HG03439 (cell line): ENCODE data around the gene INA.

Experiments
- ATAC-seq: cut with Tn5 transposase; IDR thresholded peaks from one replicate; pipeline ENCODE4 v1.9.1; 2021; ENCODE audit warnings: mild to moderate bottlenecking, moderate library complexity; ENCODE audit not compliant: unreplicated experiment

Gene INA

GRCh38 chr10:103273041-103273441 is 3.9 kb upstream of the INA start:
- ATAC-seq, result no peak

- no peak for ATAC-seq
Measured at GRCh38 chr10:103276251-103276895, 565 bp upstream of the INA start.

- ATAC-seq, result no peak
Measured at GRCh38 chr10:103277713-103278536, 987 bp downstream of the INA start.

DNA sequence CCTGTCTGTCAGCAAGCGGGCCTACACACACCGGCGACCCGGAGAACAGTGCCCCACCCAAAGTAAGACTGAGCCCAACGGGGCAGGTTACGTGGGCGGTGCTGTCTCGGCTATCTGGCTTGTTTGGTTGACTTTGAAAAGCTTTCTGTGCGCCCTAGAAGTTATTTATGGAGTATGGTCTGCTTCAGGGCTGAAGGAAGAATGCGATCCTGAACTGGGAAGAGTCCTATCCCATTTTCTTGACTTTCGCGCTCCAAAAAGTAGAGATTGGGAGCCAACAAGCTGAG is 1.5 kb downstream of the INA start:
- no peak for ATAC-seq

DNA sequence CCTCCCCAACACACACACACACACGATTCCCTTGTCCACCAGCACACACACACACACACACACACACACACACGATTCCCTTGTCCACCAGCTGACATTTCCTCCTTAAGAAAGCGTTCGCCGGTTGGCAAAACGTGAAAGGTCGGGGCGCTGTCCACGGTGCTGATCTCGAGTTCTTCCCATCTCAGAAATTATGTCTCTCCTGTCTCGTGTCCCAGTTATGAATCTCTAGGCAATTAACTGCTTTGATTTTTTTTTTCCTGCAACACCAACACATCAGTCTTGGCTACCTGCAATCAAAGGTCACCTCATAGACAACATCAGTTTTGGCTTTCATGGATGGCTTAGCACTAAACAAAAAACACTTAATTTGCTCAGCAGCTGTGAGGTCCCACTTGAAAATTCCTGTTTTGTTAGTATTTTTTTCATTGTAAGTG is 1.9 kb downstream of the INA start:
- no peak for ATAC-seq

DNA sequence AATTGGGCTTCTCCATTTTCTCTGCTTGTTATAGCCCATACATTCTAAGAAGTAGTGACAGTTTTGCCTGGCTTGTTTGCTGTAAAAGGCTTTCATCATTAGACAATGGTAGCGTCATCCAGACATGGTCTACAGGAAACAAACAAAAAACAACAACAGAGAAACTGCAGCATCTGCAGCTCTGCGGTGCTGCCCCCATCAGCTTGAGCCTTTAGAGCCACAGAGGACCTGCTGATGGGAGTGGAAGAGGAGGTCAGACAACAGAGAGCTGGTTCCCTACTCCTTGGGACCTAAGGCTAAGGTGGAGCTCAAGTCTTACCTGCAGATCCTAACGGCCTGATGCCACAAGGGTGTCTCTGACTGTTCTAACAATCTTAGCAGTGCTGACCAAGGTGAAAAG is 3.1 kb downstream of the INA start:
- ATAC-seq, result no peak

- ATAC-seq, result no peak
Measured at GRCh38 chr10:103280506-103280905, 3.6 kb downstream of the INA start.

GRCh38 chr10:103281753-103282152 is 4.8 kb downstream of the INA start:
- ATAC-seq, result no peak

DNA sequence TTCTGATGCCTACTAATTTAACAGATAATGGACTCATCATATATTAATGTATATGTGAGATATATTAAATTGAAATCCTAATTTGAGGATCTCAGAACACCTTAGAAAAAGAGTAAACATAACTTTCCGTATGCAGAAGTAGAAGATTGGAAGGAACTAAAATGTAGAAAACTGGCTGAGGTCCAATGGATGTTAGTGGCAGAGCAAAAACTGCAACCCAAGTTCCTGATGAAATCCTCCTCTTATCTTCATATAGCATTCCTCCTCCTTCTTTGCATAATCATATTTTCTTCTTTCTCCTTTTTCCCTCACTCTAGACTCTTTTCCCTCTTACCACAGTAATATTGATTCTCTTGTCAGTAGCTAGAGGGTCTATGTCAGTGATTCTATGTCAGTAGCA is 6.0 kb downstream of the INA start:
- no peak for ATAC-seq

GRCh38 chr10:103284170-103284569 is 7.2 kb downstream of the INA start:
- no peak for ATAC-seq

DNA sequence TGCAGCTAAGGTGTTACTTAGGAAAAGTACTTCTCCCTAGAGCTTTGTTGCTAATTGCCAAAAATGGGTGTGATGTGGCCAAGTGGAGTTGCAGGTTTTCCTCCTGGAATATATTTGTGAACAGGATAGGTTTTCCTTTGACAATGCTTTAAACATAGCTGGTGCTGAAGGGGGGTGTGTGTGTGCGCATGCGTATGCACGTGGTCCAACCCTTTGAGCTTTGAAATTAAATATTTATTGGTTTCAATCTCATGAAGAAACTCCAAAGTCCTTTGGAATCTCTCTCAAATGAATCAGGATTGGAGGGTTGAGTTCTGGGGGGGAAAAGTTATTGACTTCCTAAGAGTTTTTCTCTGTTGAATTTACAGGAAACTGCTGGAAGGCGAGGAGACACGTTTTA is 11.1 kb downstream of the INA start:
- no peak for ATAC-seq

DNA sequence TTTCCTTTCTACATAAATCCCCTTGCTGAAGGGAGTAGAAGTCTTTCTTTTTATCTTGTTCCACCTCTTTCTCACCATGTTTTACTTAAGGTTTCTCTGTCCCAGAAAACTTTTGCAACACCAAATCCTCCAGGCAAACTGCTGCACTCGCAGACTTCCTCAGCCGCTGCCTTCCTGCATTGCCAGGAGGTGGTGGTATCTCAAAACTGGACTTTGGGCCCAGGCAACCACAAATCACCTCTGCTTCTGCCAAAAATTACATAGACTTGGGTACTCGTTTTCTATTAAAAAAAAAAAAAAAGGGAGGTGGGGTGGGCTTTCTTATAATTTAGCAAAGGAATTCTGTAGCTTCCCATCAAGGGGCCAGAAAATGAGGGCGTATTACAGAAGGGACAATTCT is 14.7 kb downstream of the INA start:
- ATAC-seq, result no peak

- ATAC-seq, result no peak
Measured at GRCh38 chr10:103295374-103296015, 18.6 kb downstream of the INA start.

DNA sequence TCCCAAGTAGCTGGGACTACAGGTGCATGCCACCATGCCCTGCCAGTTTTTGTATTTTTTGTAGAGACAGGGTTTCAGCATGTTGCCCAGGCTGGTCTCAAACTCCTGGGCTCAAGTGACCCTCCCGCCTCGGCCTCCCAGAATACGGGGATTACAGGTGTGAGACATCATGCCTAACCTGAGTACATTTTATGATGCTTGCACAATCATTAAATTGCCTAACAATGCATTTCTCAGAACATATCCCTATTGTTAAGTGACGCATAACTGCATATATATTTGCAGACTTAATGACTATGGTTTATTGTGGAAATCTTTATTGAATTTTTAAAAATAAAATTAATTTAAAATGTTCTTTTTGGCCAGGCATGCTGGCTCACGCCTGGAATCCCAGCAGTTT is 30.7 kb downstream of the INA start:
- ATAC-seq, result no peak

DNA sequence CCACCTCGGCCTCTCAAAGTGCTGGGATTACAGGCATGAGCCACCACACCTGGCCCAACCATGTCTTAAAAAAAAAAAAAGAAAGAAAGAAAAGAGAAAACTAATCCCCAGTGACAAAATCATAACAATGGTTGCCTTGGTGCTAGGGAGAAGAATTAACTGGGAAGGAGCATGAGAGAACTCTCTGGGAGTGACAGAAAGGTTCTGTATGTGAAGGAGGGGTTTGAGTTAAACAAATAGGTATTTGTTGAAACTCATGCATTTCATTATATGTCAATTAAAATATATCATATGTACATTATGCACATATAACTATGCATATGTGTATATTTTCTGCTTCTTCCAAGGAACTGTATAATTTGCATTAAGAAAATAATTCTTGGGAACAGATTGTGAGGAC is 33.3 kb downstream of the INA start:
- no peak for ATAC-seq

GRCh38 chr10:103316087-103316486 is 39.1 kb downstream of the INA start:
- ATAC-seq, result no peak

DNA sequence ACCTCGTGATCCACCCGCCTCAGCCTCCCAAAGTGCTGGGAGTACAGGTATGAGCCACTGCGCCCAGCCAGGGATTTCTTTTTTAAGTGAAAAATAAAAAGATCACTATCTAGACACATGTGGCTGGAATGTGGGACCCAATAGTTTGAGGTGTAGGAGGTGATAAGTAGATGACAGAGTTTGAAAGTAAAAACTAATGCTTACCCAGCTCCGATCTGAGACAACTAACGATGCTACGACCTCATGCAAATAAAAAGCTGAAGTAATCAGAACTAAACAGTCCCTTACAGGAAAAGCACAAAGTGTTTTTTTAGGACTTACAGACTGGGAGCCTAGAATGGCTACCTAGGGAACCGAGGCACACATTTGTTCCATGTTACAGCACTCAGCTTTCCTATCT is 51.0 kb downstream of the INA start:
- ATAC-seq, result no peak

DNA sequence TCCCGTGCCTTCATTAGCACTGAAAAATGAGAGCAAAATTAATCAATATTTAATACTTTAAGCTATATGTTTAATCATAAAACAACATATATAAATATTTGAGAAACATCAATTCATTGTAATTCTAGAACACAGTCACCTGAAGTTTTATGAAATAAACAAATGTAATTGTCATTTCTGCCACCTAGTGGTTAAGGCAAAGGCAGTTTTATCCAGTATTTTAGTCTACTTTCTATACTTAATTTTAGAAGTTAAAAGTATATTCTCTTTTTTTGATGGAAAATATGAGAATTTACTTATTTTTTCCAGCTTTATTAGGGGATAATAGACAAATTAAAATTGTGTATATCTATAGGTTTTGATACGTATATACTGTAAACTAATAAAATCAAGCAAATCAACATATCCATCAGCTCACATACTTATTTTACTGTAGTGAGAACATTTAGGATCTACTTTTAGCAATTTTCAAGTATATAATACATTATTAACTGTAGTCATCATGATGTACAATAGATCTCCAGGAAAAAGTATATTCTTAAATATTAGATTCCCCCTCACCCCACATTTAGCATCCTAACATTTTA is 57.1 kb downstream of the INA start:
- ATAC-seq, result no peak

- ATAC-seq, result no peak
Measured at GRCh38 chr10:103334567-103334966, 57.6 kb downstream of the INA start.

- ATAC-seq, result no peak
Measured at GRCh38 chr10:103336370-103336769, 59.4 kb downstream of the INA start.
